ENCODE measurements around the gene EFCAB5. TPM values are rescaled to one million over a fixed set of nuclear protein-coding genes. Genes with fewer than 3 reads are reported as not detected.

Gene EFCAB5
- total RNA-seq, 2 experiments from 2014 or later = 0.54 to 0.81 TPM

DNA sequence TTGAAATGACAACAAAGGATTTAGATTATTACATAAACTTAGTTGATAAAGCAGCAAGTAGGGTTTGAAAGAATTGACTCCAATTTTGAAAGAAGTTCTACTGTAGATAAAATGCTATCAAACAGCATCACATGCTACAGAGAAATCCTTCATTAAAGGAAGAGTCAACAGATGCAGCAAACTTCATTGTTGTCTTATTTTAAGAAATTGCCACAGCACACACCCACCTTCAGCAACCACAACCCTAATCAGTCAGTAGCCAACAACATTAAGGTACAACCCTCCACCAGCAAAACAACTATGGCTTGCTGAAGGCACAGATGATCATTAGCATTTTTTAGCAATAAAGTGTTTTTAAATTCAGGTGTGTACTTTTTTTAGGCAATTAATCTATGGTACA, 100.1 kb downstream of the EFCAB5 start:
- ATAC-seq (no peak), DNase-seq (no peak)
- Mint-ChIP-seq H3K4me3 (no peak overlapping the region), H3K27ac (no peak overlapping the region), H3K4me1 (ENCODE audit: low read depth) (no peaks in the 10 kb centered on the region), H3K9me3 (no peaks in the 10 kb centered on the region), H3K27me3 (peaks cover 10% of the 10 kb centered on the region), H3K36me3 (ENCODE audit: low read depth) (no peaks in the 10 kb centered on the region)
- TF ChIP-seq, protein P1, sequence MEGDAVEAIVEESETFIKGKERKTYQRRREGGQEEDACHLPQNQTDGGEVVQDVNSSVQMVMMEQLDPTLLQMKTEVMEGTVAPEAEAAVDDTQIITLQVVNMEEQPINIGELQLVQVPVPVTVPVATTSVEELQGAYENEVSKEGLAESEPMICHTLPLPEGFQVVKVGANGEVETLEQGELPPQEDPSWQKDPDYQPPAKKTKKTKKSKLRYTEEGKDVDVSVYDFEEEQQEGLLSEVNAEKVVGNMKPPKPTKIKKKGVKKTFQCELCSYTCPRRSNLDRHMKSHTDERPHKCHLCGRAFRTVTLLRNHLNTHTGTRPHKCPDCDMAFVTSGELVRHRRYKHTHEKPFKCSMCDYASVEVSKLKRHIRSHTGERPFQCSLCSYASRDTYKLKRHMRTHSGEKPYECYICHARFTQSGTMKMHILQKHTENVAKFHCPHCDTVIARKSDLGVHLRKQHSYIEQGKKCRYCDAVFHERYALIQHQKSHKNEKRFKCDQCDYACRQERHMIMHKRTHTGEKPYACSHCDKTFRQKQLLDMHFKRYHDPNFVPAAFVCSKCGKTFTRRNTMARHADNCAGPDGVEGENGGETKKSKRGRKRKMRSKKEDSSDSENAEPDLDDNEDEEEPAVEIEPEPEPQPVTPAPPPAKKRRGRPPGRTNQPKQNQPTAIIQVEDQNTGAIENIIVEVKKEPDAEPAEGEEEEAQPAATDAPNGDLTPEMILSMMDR (IDR thresholded peaks at IDR 0.05) = no peak
- CTCF ChIA-PET = interaction anchor here (4.0 kb wide), 1 partner anchor 52 kb away, joined by 20 read pairs; no protein-coding TSS in a partner anchor
- POLR2A ChIA-PET = interaction anchor here (0.6 kb wide), 1 partner anchor 48 kb away, joined by 5 read pairs; no protein-coding TSS in a partner anchor
- intact Hi-C loops (cut with micrococcal nuclease) = no loop called here

DNA sequence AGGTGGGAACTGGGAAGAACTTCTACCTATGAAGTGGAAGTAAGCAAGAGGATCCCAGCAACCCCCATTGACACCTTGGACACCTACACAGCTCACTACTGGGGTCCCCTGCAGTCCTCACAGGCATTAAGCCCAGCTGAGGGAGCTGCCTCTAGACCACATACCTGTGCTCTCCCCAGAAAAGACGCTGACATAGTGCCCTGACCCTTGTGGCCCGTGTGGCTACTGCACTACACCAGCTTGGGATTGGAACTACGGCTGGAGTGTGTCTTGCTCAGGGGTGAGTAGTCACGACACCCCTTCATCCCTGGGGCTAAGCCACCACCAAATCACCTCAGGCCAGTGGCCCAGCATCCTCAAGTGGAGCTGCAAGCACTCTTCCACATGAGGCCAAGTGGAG, 120.9 kb downstream of the EFCAB5 start:
- DNase-seq (no peak), ATAC-seq (no peak)
- Mint-ChIP-seq H3K4me1 (ENCODE audit: low read depth) (no peaks in the 10 kb centered on the region), H3K27ac (no peak overlapping the region), H3K9me3 (peaks cover 21% of the 10 kb centered on the region), H3K27me3 (peaks cover 6% of the 10 kb centered on the region), H3K36me3 (ENCODE audit: low read depth) (peaks cover 2% of the 10 kb centered on the region), H3K4me3 (no peak overlapping the region)
- TF ChIP-seq, protein P1 (IDR thresholded peaks at IDR 0.05) = no peak
- ChIA-PET CTCF (interaction anchor here (1.2 to 3.9 kb wide), 6 partner anchors 9 to 63 kb away, joined by 3 to 14 read pairs (median 4); no protein-coding TSS in a partner anchor), POLR2A (no interaction called here)
- intact Hi-C loops (cut with micrococcal nuclease) = no loop called here

DNA sequence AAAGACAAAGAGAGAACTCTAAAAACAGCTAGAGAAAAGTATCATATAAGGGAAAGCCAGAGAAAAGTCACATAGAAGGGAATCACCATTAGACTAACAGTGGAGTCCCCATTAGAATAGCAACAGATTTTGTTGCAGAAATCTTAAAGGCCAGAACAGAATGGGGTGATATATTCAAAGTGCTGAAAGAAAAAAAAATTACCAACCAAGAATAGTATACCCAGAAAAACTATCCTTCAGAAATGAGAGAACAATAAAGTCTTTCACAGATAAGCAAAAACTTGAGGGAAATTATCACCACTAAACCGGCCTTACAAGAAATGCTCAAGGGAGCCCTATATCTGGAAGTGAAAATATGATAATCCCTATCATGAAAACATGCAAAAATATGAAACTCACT, 123.3 kb downstream of the EFCAB5 start:
- H3K4me1 Mint-ChIP-seq (ENCODE audit: low read depth) = no peaks in the 10 kb centered on the region
- peaks cover 2% of the 10 kb centered on the region for H3K36me3 Mint-ChIP-seq (ENCODE audit: low read depth)
- peaks cover 21% of the 10 kb centered on the region for H3K9me3 Mint-ChIP-seq
- H3K27me3 Mint-ChIP-seq = peaks cover 8% of the 10 kb centered on the region
- DNase-seq (no peak), ATAC-seq (no peak)
- TF ChIP-seq, protein P1 (IDR thresholded peaks at IDR 0.05) = no peak
- H3K27ac Mint-ChIP-seq = no peak overlapping the region
- ChIA-PET POLR2A (no interaction called here), CTCF (interaction anchor here (3.9 kb wide), 1 partner anchor 29 kb away, joined by 14 read pairs; no protein-coding TSS in a partner anchor)
- intact Hi-C loops (cut with micrococcal nuclease) = no loop called here
- no peak overlapping the region for H3K4me3 Mint-ChIP-seq

DNA sequence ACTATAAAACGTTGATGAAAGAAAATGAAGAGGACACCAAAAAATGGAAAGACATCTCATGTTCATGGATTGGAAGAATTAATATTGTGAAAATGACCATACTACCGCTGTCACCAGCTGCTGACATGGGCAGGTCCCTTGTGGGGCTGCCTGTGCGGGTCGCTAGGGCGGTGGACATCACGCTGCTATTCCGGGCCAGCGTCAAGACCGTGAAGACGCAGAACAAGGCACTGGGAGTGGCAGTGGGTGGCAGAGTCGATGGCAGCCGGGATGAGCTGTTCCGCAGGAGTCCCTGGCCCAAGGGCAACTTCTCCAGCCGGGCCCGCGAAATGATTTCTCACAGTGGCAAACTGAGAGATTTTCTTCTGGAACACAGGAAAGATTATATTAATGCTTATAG, 127.0 kb downstream of the EFCAB5 start:
- intact Hi-C loops (cut with micrococcal nuclease) = no loop called here
- Mint-ChIP-seq H3K36me3 (ENCODE audit: low read depth) (peaks cover 2% of the 10 kb centered on the region), H3K27me3 (peaks cover 8% of the 10 kb centered on the region), H3K4me1 (ENCODE audit: low read depth) (no peaks in the 10 kb centered on the region), H3K27ac (no peak overlapping the region), H3K4me3 (no peak overlapping the region), H3K9me3 (peaks cover 21% of the 10 kb centered on the region)
- ChIA-PET POLR2A (no interaction called here), CTCF (interaction anchor here (1.1 kb wide), 1 partner anchor 25 kb away, joined by 3 read pairs; no protein-coding TSS in a partner anchor)
- TF ChIP-seq, protein P1 (IDR thresholded peaks at IDR 0.05) = no peak
- ATAC-seq (no peak), DNase-seq (no peak)

DNA sequence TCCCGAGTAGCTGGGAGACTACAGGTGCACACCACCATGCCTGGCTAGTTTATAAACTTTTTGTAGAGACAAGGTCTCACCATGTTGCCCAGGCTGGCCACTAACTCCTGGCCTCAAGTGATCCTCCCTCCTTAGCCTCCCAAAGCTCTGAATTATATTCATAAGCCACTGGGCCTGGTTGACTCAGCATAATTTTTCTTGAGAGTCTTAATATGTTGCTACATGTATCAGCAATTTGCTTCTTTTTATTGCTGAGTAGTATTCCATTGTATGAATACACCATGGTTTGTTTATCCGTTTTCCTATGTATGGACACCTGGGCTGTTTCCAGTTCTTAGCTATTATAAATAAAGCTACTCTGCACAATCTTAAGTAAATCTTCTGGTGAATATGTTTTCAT, 132.8 kb downstream of the EFCAB5 start:
- no peak for ATAC-seq
- H3K9me3 Mint-ChIP-seq = no peaks in the 10 kb centered on the region
- H3K4me3 Mint-ChIP-seq = no peak overlapping the region
- CTCF ChIA-PET = interaction anchor here (1.8 kb wide), 1 partner anchor 17 kb away, joined by 5 read pairs; no protein-coding TSS in a partner anchor
- peaks cover 10% of the 10 kb centered on the region for H3K27me3 Mint-ChIP-seq
- no peaks in the 10 kb centered on the region for H3K36me3 Mint-ChIP-seq (ENCODE audit: low read depth)
- no peak overlapping the region for H3K27ac Mint-ChIP-seq
- no peaks in the 10 kb centered on the region for H3K4me1 Mint-ChIP-seq (ENCODE audit: low read depth)
- no peak for DNase-seq
- POLR2A ChIA-PET = no interaction called here
- TF ChIP-seq, protein P1 (IDR thresholded peaks at IDR 0.05) = no peak
- intact Hi-C loops (cut with micrococcal nuclease) = no loop called here

Data from activated CD8-positive, alpha-beta T cell treated with anti-CD3 and anti-CD28 coated beads for 36 hours (primary cell).